ENCODE results near the gene OR8G1.

GRCh38 chr11:124204008-124204407 is 36.9 kb upstream of the OR8G1 start:
- TF ChIP-seq CTCF (conservative IDR thresholded peaks at IDR 0.05; ENCODE audit: low read length) (no peak), EZH2phosphoT487 (IDR thresholded peaks at IDR 0.05; ENCODE audit: borderline replicate concordance, low read depth, low read length) (no peak)
